ENCODE results near the gene GFY. TPM values are rescaled to one million over a fixed set of nuclear protein-coding genes. Genes with fewer than 3 reads are reported as not detected.

Gene GFY
- total RNA-seq, 1 donor from 2014 or later: not detected

GRCh38 chr19:49436381-49437017 is 11.3 kb downstream of the GFY start:
- H3K27ac ChIP-seq: no peak overlapping the region
- H3K36me3 ChIP-seq: no peaks in the 10 kb centered on the region
- no peak for TF ChIP-seq POLR2A (IDR thresholded peaks at IDR 0.05)
- TF ChIP-seq CTCF (IDR thresholded peaks at IDR 0.05): no peak
- peaks cover 10% of the 10 kb centered on the region for H3K4me1 ChIP-seq
- no peak for DNase-seq (ENCODE audit: extremely low spot score in 2 of 2)
- no peak overlapping the region for H3K4me3 ChIP-seq
- peaks cover 7% of the 10 kb centered on the region for H3K27me3 ChIP-seq
- no peaks in the 10 kb centered on the region for H3K9me3 ChIP-seq
- intact Hi-C loops (cut with DNase I): loop anchor here (5.0 kb wide), 1 partner anchor 44 kb away; no protein-coding TSS in a partner anchor

DNA sequence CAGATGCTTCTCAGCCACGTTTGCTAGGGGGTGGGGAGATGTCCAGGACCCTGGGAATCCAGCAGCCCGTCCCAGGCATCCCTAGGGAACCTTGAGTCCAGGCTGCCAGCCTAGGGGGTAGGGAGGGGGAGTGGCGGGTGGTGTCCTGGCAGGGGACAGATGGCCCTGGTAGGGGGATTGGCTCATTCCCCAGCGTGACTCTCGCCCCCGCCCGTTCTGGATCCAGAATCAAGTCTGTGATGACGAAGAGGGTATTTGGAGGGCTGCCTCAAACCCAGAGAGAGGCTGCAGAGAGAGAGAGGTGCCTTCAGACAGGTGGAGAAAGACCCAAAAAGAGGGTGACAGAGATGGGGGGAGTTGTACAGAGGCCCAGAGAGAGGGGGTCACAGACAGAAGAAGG is 12.0 kb downstream of the GFY start:
- no peak overlapping the region for H3K4me3 ChIP-seq
- H3K36me3 ChIP-seq: no peaks in the 10 kb centered on the region
- no peak overlapping the region for H3K27ac ChIP-seq
- no peak for DNase-seq (ENCODE audit: extremely low spot score in 2 of 2)
- intact Hi-C loops (cut with DNase I): loop anchor here (5.0 kb wide), 1 partner anchor 45 kb away; no protein-coding TSS in a partner anchor
- peaks cover 17% of the 10 kb centered on the region for H3K4me1 ChIP-seq
- TF ChIP-seq POLR2AphosphoS5 (IDR thresholded peaks at IDR 0.05; ENCODE audit: insufficient read depth in 1 of 2, low read depth in 1 of 2) (no peak), CTCF (IDR thresholded peaks at IDR 0.05) (no peak)
- H3K9me3 ChIP-seq: no peaks in the 10 kb centered on the region
- H3K27me3 ChIP-seq: peaks cover 2% of the 10 kb centered on the region

DNA sequence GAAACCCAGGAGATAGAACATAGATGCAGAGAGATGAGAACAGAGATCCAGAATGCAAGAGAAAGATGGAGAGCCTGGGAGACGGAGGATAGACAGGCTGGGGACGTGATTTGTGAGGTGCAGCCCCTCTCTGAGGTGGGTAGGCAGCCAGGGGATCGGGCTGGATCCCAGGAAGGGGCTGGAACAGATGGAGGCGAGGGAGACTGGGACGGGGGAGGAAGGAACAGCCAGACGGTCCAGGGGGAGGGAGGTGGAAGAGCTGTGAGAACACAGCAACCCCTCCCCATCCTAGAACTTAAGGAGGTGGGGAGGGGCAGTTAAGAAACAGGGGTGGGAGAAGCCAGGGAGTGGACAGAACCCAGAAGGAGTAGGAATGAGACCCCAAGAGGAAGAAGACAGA is 13.1 kb downstream of the GFY start:
- H3K36me3 ChIP-seq: no peaks in the 10 kb centered on the region
- peaks cover 22% of the 10 kb centered on the region for H3K4me1 ChIP-seq
- TF ChIP-seq POLR2A (IDR thresholded peaks at IDR 0.05): no peak
- TF ChIP-seq POLR2AphosphoS5 (IDR thresholded peaks at IDR 0.05; ENCODE audit: insufficient read depth in 1 of 2, low read depth in 1 of 2): no peak
- no peak for TF ChIP-seq CTCF (IDR thresholded peaks at IDR 0.05)
- DNase-seq (ENCODE audit: extremely low spot score in 2 of 2): no peak
- intact Hi-C loops (cut with DNase I): loop anchor here (5.0 kb wide), 1 partner anchor 46 kb away; no protein-coding TSS in a partner anchor
- H3K27ac ChIP-seq: no peak overlapping the region
- no peaks in the 10 kb centered on the region for H3K9me3 ChIP-seq
- H3K27me3 ChIP-seq: no peaks in the 10 kb centered on the region
- H3K4me3 ChIP-seq: no peak overlapping the region

- Histone ChIP-seq H3K36me3 (no peaks in the 10 kb centered on the region), H3K27me3 (no peaks in the 10 kb centered on the region), H3K4me1 (peaks cover 22% of the 10 kb centered on the region), H3K9me3 (no peaks in the 10 kb centered on the region), H3K4me3 (no peak overlapping the region), H3K27ac (no peak overlapping the region)
- DNase-seq (ENCODE audit: extremely low spot score in 2 of 2): no peak
- TF ChIP-seq POLR2AphosphoS5 (IDR thresholded peaks at IDR 0.05; ENCODE audit: insufficient read depth in 1 of 2, low read depth in 1 of 2) (no peak), CTCF (IDR thresholded peaks at IDR 0.05) (no peak), POLR2A (IDR thresholded peaks at IDR 0.05) (no peak)
- intact Hi-C loops (cut with DNase I): loop anchor here (5.0 to 10.0 kb wide), 3 partner anchors 48 to 215 kb away; partner anchors contain the start of genes DKKL1 and TEAD2
Measured at GRCh38 chr19:49439836-49440235, 14.6 kb downstream of the GFY start.

DNA sequence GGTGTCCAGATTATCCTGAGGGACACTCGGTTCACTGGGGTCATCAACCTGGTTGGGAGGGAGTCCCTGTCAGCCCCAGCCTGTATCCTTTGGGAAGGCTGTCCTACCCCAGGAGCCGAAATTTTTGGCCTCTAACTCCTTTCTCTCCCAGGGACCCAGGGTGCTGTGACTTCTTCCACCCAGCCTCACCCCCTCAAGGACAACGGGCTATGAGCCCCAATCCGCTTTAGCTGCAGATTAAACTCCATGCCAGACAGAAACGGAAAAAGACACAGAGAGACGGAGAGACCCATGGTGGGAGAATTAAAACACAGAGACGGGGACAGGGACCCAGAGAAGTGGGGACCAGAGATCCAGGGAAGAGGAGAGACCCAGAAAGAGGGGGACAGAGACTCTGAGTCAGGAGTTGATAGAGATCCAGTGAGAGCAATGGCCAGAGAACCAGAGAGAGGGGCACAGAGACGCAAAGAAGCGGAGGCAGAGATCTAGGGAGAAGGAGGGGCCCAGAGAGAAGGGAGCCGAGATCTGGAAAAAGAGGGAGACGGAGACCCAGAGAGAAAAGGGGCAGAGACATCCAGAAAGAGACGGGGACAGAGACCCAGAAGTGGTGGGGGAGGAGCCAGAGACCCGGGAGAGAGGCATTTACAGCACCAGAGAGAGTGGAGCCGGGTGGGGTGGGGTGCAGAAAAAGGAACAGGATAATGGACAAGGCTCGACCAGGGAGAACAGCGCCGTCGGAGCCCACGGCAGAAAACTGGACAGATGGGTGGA is 15.4 kb downstream of the GFY start:
- no peak for DNase-seq (ENCODE audit: extremely low spot score in 2 of 2)
- no peaks in the 10 kb centered on the region for H3K36me3 ChIP-seq
- intact Hi-C loops (cut with DNase I): loop anchor here (10.0 kb wide), 2 partner anchors 76 to 216 kb away; partner anchors contain the start of genes DKKL1 and TEAD2
- no peak overlapping the region for H3K27ac ChIP-seq
- H3K4me3 ChIP-seq: peak overlapping the region; percentile 40 to 70
- no peaks in the 10 kb centered on the region for H3K9me3 ChIP-seq
- H3K4me1 ChIP-seq: peaks cover 22% of the 10 kb centered on the region
- H3K27me3 ChIP-seq: no peaks in the 10 kb centered on the region
- TF ChIP-seq POLR2AphosphoS5 (IDR thresholded peaks at IDR 0.05; ENCODE audit: insufficient read depth in 1 of 2, low read depth in 1 of 2) (no peak), POLR2A (IDR thresholded peaks at IDR 0.05) (no peak), CTCF (IDR thresholded peaks at IDR 0.05) (no peak)

Data from vagina (tissue), 2 donors.